ENCODE data around the gene C9orf72.
"Not testable (repeated sequence)": the region's sequence is repeated elsewhere in the genome, so short reads cannot be mapped to it uniquely, and the experiment has no call there.

DNA sequence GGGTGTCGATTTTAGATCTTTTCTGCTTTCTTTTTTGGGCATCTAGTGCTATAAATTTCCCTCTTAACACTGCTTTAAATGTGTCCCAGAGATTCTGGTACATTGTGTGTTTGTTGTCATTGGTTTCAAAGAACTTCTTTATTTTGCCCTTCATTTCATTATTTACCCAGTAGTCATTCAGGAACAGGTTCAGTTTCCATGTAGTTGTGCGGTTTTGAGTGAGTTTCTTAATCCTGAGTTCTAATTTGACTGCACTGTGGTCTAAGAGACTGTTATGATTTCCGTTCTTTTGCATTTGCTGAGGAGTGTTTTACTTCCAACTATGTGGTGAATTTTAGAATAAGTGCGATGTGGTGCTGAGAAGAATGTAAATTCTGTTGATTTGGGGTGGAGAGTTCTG, 38.8 kb upstream of the C9orf72 start:
- TF ChIP-seq, protein P1, sequence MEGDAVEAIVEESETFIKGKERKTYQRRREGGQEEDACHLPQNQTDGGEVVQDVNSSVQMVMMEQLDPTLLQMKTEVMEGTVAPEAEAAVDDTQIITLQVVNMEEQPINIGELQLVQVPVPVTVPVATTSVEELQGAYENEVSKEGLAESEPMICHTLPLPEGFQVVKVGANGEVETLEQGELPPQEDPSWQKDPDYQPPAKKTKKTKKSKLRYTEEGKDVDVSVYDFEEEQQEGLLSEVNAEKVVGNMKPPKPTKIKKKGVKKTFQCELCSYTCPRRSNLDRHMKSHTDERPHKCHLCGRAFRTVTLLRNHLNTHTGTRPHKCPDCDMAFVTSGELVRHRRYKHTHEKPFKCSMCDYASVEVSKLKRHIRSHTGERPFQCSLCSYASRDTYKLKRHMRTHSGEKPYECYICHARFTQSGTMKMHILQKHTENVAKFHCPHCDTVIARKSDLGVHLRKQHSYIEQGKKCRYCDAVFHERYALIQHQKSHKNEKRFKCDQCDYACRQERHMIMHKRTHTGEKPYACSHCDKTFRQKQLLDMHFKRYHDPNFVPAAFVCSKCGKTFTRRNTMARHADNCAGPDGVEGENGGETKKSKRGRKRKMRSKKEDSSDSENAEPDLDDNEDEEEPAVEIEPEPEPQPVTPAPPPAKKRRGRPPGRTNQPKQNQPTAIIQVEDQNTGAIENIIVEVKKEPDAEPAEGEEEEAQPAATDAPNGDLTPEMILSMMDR (IDR thresholded peaks at IDR 0.05) = not testable (repeated sequence)
- not testable (repeated sequence) for TF ChIP-seq POLR2A (IDR thresholded peaks at IDR 0.05)
